ENCODE results near the gene PLXNA4. TPM values are rescaled to one million over a fixed set of nuclear protein-coding genes. Genes with fewer than 3 reads are reported as not detected.

PLXNA4 gene
- total and polyA plus RNA-seq, 8 donors, result 1.9 to 6.6 (median 3.4) TPM

- intact Hi-C loops (cut with DNase I), result no loop called here
- H3K27ac ChIP-seq, result no peak overlapping the region
- no peaks in the 10 kb centered on the region for H3K9me3 ChIP-seq
- no peak overlapping the region for H3K4me3 ChIP-seq
- TF ChIP-seq CTCF (IDR thresholded peaks at IDR 0.05), result no peak
- H3K36me3 ChIP-seq, result no peaks in the 10 kb centered on the region
- no peak for DNase-seq
- H3K4me1 ChIP-seq, result no peaks in the 10 kb centered on the region
- no peak for ATAC-seq
- no peaks in the 10 kb centered on the region for H3K27me3 ChIP-seq
Observed at GRCh38 chr7:132106491-132106890, 469.8 kb downstream of the PLXNA4 start.

- Histone ChIP-seq H3K27me3 (no peaks in the 10 kb centered on the region), H3K4me3 (no peak overlapping the region), H3K4me1 (no peaks in the 10 kb centered on the region), H3K9me3 (no peaks in the 10 kb centered on the region), H3K27ac (no peak overlapping the region), H3K36me3 (no peaks in the 10 kb centered on the region)
- intact Hi-C loops (cut with DNase I), result no loop called here
- DNase-seq (peak in 2 of 4 donors; percentile 80 to 86), ATAC-seq (peak; percentile 32)
- no peak for TF ChIP-seq CTCF (IDR thresholded peaks at IDR 0.05)
Observed at GRCh38 chr7:132105096-132105495, 471.2 kb downstream of the PLXNA4 start.

DNA sequence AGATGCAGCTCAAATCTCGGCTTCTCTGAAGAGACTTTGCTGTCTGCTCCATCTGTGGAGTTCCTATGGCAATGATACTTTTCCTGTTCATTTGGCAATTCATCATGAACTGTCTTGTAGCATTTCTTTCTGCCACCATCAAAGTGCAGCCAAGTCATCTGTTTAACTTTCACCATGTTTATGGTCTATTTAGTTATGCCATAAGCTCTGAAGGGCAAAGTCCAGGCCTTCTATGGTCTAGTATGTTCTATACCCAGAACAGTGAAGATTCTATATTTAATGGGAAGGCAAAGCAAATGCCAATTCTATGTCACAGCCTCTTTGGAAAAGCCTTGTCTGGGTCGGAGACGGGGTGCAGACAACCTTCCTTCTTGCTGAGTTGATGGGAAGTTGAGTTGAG lies 472.6 kb downstream of the PLXNA4 start:
- DNase-seq (no peak), ATAC-seq (no peak)
- intact Hi-C loops (cut with DNase I), result no loop called here
- Histone ChIP-seq H3K27me3 (no peaks in the 10 kb centered on the region), H3K27ac (no peak overlapping the region), H3K4me1 (no peaks in the 10 kb centered on the region), H3K9me3 (no peaks in the 10 kb centered on the region), H3K36me3 (no peaks in the 10 kb centered on the region), H3K4me3 (no peak overlapping the region)
- TF ChIP-seq CTCF (IDR thresholded peaks at IDR 0.05), result no peak

DNA sequence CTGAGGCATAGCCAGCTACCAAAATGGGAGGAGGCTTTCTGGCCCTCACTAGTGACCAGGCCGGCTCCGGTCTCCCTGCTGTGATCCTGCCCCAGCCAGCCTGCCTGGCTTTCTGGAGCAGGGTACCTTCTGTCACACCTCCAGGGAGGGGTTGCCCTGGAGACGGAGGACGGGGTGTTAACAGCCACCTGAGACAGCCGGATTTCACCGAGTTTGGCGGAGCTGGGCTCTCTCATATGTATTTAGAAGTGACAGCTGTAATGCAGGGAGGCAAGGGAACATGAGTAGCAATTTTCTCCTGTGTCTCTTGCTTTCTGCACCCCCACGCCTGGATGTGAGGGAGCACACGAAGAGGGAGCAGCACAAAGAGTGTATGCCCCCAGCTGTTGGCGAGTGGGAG lies 473.3 kb downstream of the PLXNA4 start:
- Histone ChIP-seq H3K9me3 (no peaks in the 10 kb centered on the region), H3K36me3 (no peaks in the 10 kb centered on the region), H3K4me3 (no peak overlapping the region), H3K27ac (no peak overlapping the region), H3K4me1 (no peaks in the 10 kb centered on the region), H3K27me3 (no peaks in the 10 kb centered on the region)
- DNase-seq (no peak), ATAC-seq (no peak)
- intact Hi-C loops (cut with DNase I), result no loop called here
- no peak for TF ChIP-seq CTCF (IDR thresholded peaks at IDR 0.05)

- Histone ChIP-seq H3K9me3 (no peaks in the 10 kb centered on the region), H3K36me3 (no peaks in the 10 kb centered on the region), H3K27ac (no peak overlapping the region), H3K4me1 (no peaks in the 10 kb centered on the region), H3K27me3 (no peaks in the 10 kb centered on the region), H3K4me3 (no peak overlapping the region)
- TF ChIP-seq CTCF (IDR thresholded peaks at IDR 0.05), result no peak
- DNase-seq (no peak), ATAC-seq (no peak)
- intact Hi-C loops (cut with DNase I), result no loop called here
Observed at GRCh38 chr7:132102391-132102790, 473.9 kb downstream of the PLXNA4 start.
